ENCODE measurements around the gene UMODL1.

Gene UMODL1

DNA sequence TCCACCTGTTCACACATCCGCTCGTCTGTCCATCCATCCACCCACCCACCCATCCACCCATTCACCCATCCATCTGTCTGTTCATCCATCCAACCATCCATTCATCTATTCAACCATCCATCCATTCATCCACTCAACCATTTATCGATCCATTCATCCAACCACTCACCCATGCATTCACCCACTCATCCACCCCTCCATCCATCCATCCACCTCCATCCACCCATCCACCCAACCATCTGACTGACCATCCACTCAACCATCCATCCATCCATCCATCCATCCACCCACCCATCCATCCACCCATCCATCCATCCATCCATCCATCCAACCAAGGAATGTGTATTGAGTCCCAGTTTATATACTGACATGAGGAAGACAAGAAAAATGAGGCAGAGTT, 73.1 kb downstream of the UMODL1 start:
- Histone ChIP-seq H3K4me3 (ENCODE audit: low read depth in 1 of 2, low read length in 2 of 2) (no peak overlapping the region), H3K4me1 (ENCODE audit: control insufficient read depth in 1 of 2, insufficient read depth in 2 of 2, low read length in 2 of 2) (peaks cover 0 to 5% of the 10 kb centered on the region in 2 donors), H3K27me3 (ENCODE audit: low read depth, low read length) (no peaks in the 10 kb centered on the region), H3K9me3 (ENCODE audit: control insufficient read depth in 1 of 2, low read length in 2 of 2) (no peaks in the 10 kb centered on the region), H3K27ac (ENCODE audit: low read length) (no peak overlapping the region), H3K36me3 (ENCODE audit: control insufficient read depth in 1 of 2, insufficient read depth in 2 of 2, low read length in 2 of 2) (no peaks in the 10 kb centered on the region)

DNA sequence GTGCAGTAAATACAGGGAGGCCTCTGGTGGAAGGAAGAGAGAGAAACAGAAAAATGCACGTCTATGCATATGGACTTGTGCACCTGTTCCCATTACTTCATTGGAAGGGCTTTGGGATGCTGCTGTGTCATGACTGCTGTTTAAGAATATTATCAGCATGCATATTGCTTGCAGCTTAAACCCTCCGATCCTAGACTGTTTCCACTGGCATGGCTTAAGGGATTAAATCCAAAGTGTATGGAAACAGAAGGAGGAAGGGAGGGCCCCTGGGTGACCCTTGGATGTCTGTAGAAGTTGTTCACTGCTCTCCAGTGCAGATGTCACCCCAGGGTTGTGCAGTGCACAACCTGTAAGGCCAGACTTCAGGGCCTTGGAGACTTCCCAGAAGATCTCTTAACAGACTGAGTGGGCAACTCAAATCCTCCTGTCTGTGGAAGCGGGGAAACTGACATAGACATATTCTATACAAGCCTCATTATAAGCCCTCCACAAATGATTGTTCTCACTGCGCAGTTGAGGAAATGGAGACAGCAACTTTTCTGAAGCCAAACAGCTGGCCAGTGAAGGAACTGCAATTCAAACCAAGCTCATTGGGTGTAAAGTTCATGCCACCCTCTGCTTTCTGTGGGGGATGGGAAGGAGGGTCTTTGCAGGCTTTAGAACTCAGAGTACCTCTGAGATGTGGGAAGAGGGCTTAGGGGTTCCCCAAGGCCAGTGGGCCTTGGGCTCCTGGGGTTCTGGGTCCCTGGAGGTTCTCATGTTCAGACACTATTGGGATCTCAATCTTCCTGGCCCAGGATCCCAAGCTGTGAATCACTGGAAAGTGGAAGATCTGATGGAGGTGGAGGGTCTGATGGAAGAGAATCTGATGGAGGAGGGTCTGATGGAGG, 73.8 kb downstream of the UMODL1 start:
- Histone ChIP-seq H3K4me3 (ENCODE audit: low read depth in 1 of 2, low read length in 2 of 2) (no peak overlapping the region), H3K27me3 (ENCODE audit: low read depth, low read length) (no peaks in the 10 kb centered on the region), H3K27ac (ENCODE audit: low read length) (no peak overlapping the region), H3K9me3 (ENCODE audit: control insufficient read depth in 1 of 2, low read length in 2 of 2) (no peaks in the 10 kb centered on the region), H3K36me3 (ENCODE audit: control insufficient read depth in 1 of 2, insufficient read depth in 2 of 2, low read length in 2 of 2) (no peaks in the 10 kb centered on the region), H3K4me1 (ENCODE audit: control insufficient read depth in 1 of 2, insufficient read depth in 2 of 2, low read length in 2 of 2) (peaks cover 0 to 5% of the 10 kb centered on the region in 2 donors)

DNA sequence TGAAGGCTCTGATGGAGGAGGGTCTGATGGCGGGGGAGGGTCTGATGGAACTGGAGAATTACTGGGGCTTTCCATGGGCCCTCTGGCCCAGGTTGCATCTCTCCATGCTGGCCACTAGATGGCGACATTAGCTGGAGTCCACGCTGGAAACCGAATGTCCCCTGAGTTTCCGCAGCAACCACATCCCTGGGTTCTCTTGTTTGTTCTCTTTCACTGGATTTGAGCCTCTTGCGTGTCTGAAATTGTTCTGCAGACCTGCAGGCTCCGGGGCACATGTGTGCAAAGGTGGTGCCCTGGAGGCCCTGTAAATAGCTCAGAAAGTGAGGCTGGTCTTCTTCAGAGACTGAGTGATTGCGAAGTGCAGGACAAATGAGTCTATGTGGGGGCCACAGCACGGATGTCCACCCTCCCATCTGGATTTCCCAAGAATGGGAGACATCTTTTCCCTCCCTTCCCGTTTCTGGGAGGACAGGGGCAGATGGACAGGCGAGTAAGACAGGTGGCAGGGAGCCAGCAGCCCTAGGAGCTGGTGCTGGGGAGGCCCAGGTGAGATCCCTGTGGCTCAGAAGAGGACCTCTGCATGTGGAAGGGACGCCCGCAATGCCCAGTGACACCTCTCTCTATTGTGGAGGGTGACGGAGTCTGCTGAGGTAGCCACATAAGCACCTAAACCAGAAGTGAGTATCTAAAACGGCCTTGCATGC, 74.6 kb downstream of the UMODL1 start:
- H3K27ac ChIP-seq (ENCODE audit: low read length): no peak overlapping the region
- H3K9me3 ChIP-seq (ENCODE audit: control insufficient read depth in 1 of 2, low read length in 2 of 2): no peaks in the 10 kb centered on the region
- no peaks in the 10 kb centered on the region for H3K36me3 ChIP-seq (ENCODE audit: control insufficient read depth in 1 of 2, insufficient read depth in 2 of 2, low read length in 2 of 2)

DNA sequence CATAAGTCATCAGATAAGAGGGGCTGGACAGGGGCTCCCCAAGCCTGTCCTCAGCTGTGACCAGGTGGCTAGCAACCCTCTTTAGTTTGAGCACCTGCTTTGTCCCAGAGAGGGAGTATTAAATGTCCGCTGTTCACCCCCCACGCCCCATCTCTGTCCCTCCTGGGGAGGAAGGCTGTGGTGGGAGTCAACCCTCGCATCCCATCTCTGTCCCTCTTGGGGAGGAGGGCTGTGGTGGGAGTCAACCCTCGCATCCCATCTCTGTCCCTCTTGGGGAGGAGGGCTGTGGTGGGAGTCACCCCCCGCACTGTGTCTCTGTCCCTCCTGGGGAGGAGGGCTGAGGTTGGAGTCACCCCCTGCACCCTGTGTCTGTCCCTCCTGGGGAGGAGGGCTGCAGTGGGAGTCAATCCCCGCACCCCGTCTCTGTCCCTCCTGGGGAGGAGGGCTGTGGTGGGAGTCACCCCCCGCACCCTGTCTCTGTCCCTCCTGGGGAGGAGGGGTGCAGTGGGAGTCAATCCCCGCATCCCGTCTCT, 75.2 kb downstream of the UMODL1 start:
- Histone ChIP-seq H3K4me1 (ENCODE audit: control insufficient read depth in 1 of 2, insufficient read depth in 2 of 2, low read length in 2 of 2) (peaks cover 0 to 5% of the 10 kb centered on the region in 2 donors), H3K27ac (ENCODE audit: low read length) (no peak overlapping the region), H3K27me3 (ENCODE audit: low read depth, low read length) (no peaks in the 10 kb centered on the region), H3K9me3 (ENCODE audit: control insufficient read depth in 1 of 2, low read length in 2 of 2) (no peaks in the 10 kb centered on the region), H3K4me3 (ENCODE audit: low read depth in 1 of 2, low read length in 2 of 2) (no peak overlapping the region), H3K36me3 (ENCODE audit: control insufficient read depth in 1 of 2, insufficient read depth in 2 of 2, low read length in 2 of 2) (no peaks in the 10 kb centered on the region)

More for the DNA sequence above, 74.6 kb downstream of the UMODL1 start:
- H3K4me1 ChIP-seq (ENCODE audit: control insufficient read depth in 1 of 2, insufficient read depth in 2 of 2, low read length in 2 of 2): peaks cover 0 to 5% of the 10 kb centered on the region in 2 donors
- H3K27me3 ChIP-seq (ENCODE audit: low read depth, low read length): no peaks in the 10 kb centered on the region
- no peak overlapping the region for H3K4me3 ChIP-seq (ENCODE audit: low read depth in 1 of 2, low read length in 2 of 2)

DNA sequence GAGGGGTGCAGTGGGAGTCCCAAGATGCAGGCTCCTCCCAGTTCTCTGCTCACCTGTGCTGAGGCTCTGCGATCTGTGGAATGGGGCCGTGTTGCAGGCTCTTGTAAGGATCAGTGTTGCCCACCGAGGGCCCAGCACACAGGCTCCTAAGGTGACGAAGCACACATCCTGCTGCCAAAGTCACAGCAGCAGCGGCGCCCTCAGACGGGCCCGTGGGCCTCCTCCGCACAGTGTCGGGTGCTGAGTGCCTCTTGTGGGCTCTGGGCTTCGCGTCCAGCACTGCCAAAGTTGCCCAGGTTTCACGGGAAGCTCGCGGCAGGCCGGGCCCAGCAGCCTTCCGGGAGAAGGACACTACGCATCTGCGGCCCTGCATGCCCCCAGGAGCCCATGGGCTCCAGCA, 75.7 kb downstream of the UMODL1 start:
- Histone ChIP-seq H3K9me3 (ENCODE audit: control insufficient read depth in 1 of 2, low read length in 2 of 2) (no peaks in the 10 kb centered on the region), H3K27ac (ENCODE audit: low read length) (no peak overlapping the region), H3K27me3 (ENCODE audit: low read depth, low read length) (no peaks in the 10 kb centered on the region), H3K4me1 (ENCODE audit: control insufficient read depth in 1 of 2, insufficient read depth in 2 of 2, low read length in 2 of 2) (peaks cover 0 to 5% of the 10 kb centered on the region in 2 donors), H3K4me3 (ENCODE audit: low read depth in 1 of 2, low read length in 2 of 2) (no peak overlapping the region), H3K36me3 (ENCODE audit: control insufficient read depth in 1 of 2, insufficient read depth in 2 of 2, low read length in 2 of 2) (no peaks in the 10 kb centered on the region)

DNA sequence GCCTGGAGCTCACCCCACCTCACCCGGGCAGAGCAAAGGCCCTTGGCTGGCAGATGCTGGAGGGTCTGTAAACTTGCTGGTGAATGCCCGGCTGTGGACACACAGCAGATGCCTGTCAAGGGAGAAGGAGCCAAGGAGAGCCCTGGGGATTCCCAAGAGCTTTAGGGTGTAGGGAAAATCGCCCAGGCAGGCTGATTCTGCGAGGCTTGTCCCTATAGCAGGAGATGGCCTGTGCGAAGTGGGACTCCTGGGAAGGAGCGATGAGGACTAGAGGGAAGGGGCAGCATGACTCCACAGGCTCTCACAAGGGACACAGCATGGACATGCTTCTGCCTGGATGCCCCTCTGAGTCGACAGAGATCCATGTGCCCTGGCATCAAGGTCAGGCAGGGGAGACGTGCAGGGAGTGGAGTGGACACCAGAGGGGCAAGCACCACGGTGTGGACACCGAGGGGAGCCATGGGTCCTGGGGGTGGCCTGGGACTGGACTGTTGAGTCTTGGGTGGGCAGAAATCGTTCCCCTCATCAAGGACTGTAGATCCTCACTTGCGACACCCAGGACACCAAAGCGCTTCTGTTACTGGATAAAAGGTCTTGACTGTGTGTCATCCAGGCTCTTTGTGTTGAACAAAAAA, 76.4 kb downstream of the UMODL1 start:
- no peaks in the 10 kb centered on the region for H3K27me3 ChIP-seq (ENCODE audit: low read depth, low read length)
- H3K27ac ChIP-seq (ENCODE audit: low read length): no peak overlapping the region
- no peaks in the 10 kb centered on the region for H3K9me3 ChIP-seq (ENCODE audit: control insufficient read depth in 1 of 2, low read length in 2 of 2)
- H3K4me3 ChIP-seq (ENCODE audit: low read depth in 1 of 2, low read length in 2 of 2): no peak overlapping the region
- no peaks in the 10 kb centered on the region for H3K36me3 ChIP-seq (ENCODE audit: control insufficient read depth in 1 of 2, insufficient read depth in 2 of 2, low read length in 2 of 2)
- peaks cover 0 to 5% of the 10 kb centered on the region in 2 donors for H3K4me1 ChIP-seq (ENCODE audit: control insufficient read depth in 1 of 2, insufficient read depth in 2 of 2, low read length in 2 of 2)

DNA sequence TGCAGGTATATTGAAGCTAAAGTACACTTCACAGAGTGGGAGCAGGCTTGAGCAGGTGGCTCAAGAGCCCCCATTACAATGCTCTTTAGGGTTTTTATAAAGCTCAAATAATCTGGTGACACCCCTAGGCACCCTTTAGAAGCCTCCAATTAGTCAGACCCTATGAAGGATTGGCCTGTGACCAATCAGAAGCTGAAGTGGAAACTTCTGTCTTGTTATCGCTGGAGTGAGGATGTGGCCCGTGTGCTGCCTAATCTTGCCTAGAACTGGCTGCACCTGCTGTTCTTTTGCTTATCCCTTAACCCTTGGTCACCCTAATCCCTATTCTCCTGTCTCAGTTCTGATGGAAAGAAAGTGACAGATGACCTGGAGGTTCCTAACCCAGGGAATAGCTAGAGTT, 77.0 kb downstream of the UMODL1 start:
- H3K4me1 ChIP-seq (ENCODE audit: control insufficient read depth in 1 of 2, insufficient read depth in 2 of 2, low read length in 2 of 2): peaks cover 0 to 5% of the 10 kb centered on the region in 2 donors
- no peaks in the 10 kb centered on the region for H3K9me3 ChIP-seq (ENCODE audit: control insufficient read depth in 1 of 2, low read length in 2 of 2)
- H3K36me3 ChIP-seq (ENCODE audit: control insufficient read depth in 1 of 2, insufficient read depth in 2 of 2, low read length in 2 of 2): no peaks in the 10 kb centered on the region
- H3K27me3 ChIP-seq (ENCODE audit: low read depth, low read length): no peaks in the 10 kb centered on the region
- no peak overlapping the region for H3K27ac ChIP-seq (ENCODE audit: low read length)
- H3K4me3 ChIP-seq (ENCODE audit: low read depth in 1 of 2, low read length in 2 of 2): no peak overlapping the region

DNA sequence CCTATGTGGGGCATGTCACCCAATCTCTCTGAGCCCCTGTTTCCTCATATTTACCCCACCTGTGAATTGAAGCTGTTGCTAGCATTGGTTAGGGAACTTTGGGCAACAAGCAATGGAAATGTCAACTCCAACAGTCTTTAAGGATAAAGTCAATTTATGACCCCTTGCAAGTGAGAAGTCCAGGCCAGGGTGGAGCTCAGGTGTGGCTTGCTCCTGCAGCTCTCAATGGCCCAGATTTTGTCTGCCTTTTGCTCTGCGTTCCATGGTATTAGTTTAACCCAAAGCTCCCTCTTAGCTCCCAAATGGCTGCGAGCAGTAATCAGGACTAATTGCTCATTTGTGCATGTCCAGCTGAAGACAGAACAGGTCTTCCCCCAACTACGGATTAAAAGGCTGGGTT, 77.5 kb downstream of the UMODL1 start:
- H3K27ac ChIP-seq (ENCODE audit: low read length): no peak overlapping the region
- peaks cover 0 to 5% of the 10 kb centered on the region in 2 donors for H3K4me1 ChIP-seq (ENCODE audit: control insufficient read depth in 1 of 2, insufficient read depth in 2 of 2, low read length in 2 of 2)
- no peak overlapping the region for H3K4me3 ChIP-seq (ENCODE audit: low read depth in 1 of 2, low read length in 2 of 2)
- H3K27me3 ChIP-seq (ENCODE audit: low read depth, low read length): no peaks in the 10 kb centered on the region
- no peaks in the 10 kb centered on the region for H3K36me3 ChIP-seq (ENCODE audit: control insufficient read depth in 1 of 2, insufficient read depth in 2 of 2, low read length in 2 of 2)
- H3K9me3 ChIP-seq (ENCODE audit: control insufficient read depth in 1 of 2, low read length in 2 of 2): no peaks in the 10 kb centered on the region

DNA sequence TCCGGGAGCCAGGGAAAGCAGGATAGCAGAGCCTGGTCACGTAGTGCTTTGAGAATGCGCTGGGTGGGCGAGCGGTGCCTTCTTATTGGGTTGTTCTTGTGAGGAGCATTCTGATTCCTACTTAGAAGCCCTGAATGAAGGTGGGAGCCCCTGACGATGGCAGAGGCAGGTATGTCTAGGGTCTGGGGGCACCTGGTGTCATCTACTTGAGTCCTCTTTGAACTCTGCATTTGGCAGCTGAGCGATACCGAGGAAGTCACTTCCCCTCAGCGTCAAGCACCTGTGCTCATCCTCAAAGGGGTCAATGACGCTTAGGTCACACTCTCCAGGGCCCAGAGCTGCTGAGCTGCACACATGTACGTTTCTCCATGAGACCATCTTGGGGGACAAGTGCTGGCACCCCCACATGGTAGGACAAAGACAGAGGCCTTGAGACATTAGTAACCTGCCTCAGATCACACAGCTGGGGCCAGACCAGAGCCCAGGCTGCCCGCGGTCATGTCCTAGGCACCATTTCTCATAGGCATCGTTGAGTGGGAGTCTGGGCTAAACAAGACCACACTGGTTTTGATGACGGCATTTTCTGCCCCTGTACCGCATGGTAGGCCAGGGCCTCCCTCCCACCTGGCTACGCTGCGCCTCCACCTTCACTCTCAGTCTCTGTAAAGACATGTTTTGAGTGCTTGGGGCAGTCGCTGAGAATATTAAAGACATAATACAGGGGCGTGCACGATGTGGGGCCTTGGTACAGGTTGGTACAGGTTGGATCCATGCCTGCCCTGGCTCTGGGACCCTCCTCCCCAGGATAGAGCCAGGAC, 78.7 kb downstream of the UMODL1 start:
- H3K36me3 ChIP-seq (ENCODE audit: control insufficient read depth in 1 of 2, insufficient read depth in 2 of 2, low read length in 2 of 2): no peaks in the 10 kb centered on the region
- no peaks in the 10 kb centered on the region for H3K9me3 ChIP-seq (ENCODE audit: control insufficient read depth in 1 of 2, low read length in 2 of 2)
- no peak overlapping the region for H3K4me3 ChIP-seq (ENCODE audit: low read depth in 1 of 2, low read length in 2 of 2)
- no peaks in the 10 kb centered on the region for H3K27me3 ChIP-seq (ENCODE audit: low read depth, low read length)
- peaks cover 0 to 5% of the 10 kb centered on the region in 2 donors for H3K4me1 ChIP-seq (ENCODE audit: control insufficient read depth in 1 of 2, insufficient read depth in 2 of 2, low read length in 2 of 2)
- no peak overlapping the region for H3K27ac ChIP-seq (ENCODE audit: low read length)

DNA sequence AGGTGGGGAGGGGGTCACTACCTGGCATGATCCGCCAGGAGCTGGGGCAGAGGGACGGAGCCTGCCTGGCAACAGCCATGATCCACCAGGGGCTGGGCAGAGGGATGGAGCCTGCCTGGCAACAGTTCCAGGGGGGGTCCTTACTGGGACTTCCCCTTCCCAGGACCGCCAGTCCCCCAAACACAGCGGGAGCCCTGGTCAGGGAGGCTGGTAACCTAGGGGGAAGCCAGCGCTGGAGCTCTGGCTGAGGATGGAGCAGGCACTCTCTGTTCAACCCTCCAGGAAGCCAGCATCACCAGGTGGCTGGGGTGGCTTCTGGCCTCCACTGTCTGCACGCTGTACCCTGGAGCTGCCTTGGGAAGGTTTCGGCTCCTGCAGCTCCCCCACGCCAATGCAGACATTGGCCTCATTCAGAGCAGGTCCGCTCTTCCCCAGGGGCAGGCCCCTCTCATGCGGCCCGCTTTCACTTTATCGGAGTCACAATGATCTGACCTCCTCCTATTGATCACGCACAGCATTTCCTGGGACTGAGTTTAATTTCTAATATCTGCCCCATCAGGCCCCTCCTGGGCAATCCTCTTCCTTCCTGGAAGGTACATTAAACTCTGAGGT, 79.5 kb downstream of the UMODL1 start:
- Histone ChIP-seq H3K36me3 (ENCODE audit: control insufficient read depth in 1 of 2, insufficient read depth in 2 of 2, low read length in 2 of 2) (no peaks in the 10 kb centered on the region), H3K4me1 (ENCODE audit: control insufficient read depth in 1 of 2, insufficient read depth in 2 of 2, low read length in 2 of 2) (peaks cover 0 to 4% of the 10 kb centered on the region in 2 donors), H3K4me3 (ENCODE audit: low read depth in 1 of 2, low read length in 2 of 2) (no peak overlapping the region), H3K9me3 (ENCODE audit: control insufficient read depth in 1 of 2, low read length in 2 of 2) (no peaks in the 10 kb centered on the region), H3K27ac (ENCODE audit: low read length) (no peak overlapping the region), H3K27me3 (ENCODE audit: low read depth, low read length) (no peaks in the 10 kb centered on the region)

Measured in muscle layer of duodenum (tissue), 2 donors.